DND-41 (cell line): Measurements from ENCODE around the gene SLC35B1.

ENCODE experiments used
- ATAC-seq: fragments of 200-7000 bp; cut with Tn5 transposase; 3 replicates; pipeline ENCODE4 v1.9.1; 2021; ENCODE audit warnings: low read depth; ENCODE audit not compliant: insufficient read depth
- DNase-seq: peaks from one replicate; pipeline ENCODE4 v3.0.0-alpha.2; 2020
- H2AFZ ChIP-seq: 2 replicates; pipeline ENCODE4 v1.6.0; 2012; ENCODE audit warnings: low read depth, low read length
- H3K27ac ChIP-seq: 2 replicates; pipeline ENCODE4 v1.5.1; 2012; ENCODE audit warnings: low read length, inconsistent platforms
- H3K27me3 ChIP-seq: fragments of 200-600 bp; sonication (generic); 2 replicates; pipeline ENCODE4 v1.6.0; 2012; ENCODE audit warnings: low read length, mild to moderate bottlenecking, inconsistent platforms; ENCODE audit not compliant: insufficient read depth, poor library complexity
- H3K36me3 ChIP-seq: 2 replicates; pipeline ENCODE4 v1.5.1; 2012; ENCODE audit warnings: low read length, inconsistent platforms; ENCODE audit not compliant: insufficient read depth
- H3K4me1 ChIP-seq: 2 replicates; pipeline ENCODE4 v1.5.1; 2012; ENCODE audit warnings: mild to moderate bottlenecking, low read length; ENCODE audit not compliant: insufficient read depth
- H3K4me2 ChIP-seq: 2 replicates; pipeline ENCODE4 v1.6.0; 2012; ENCODE audit warnings: mild to moderate bottlenecking, moderate library complexity, low read length, inconsistent platforms; ENCODE audit not compliant: insufficient read depth
- H3K4me3 ChIP-seq, 2 experiments: fragments of 200-600 bp in 1 of 2; shearing (Covaris generic) in 1 of 2; 2 replicates each; pipeline ENCODE4 v1.5.1; 2012 to 2016; ENCODE audit warnings: inconsistent platforms in 2 of 2, low read length in 2 of 2, mild to moderate bottlenecking in 2 of 2, low read depth in 1 of 2, moderate library complexity in 1 of 2
- H3K79me2 ChIP-seq: 2 replicates; pipeline ENCODE4 v1.6.0; 2012; ENCODE audit warnings: low read length, inconsistent platforms; ENCODE audit not compliant: insufficient read depth
- H3K9ac ChIP-seq: 2 replicates; pipeline ENCODE4 v1.6.0; 2012; ENCODE audit warnings: low read depth, mild to moderate bottlenecking, inconsistent platforms, low read length, moderate library complexity
- H3K9me3 ChIP-seq: 2 replicates; pipeline ENCODE4 v1.5.1; 2012; ENCODE audit warnings: low read length, moderate library complexity, mild to moderate bottlenecking, inconsistent platforms; ENCODE audit not compliant: insufficient read depth, severe bottlenecking
- H4K20me1 ChIP-seq: 2 replicates; pipeline ENCODE4 v1.6.0; 2012; ENCODE audit warnings: low read length; ENCODE audit not compliant: insufficient read depth
- CTCF ChIP-seq: IDR thresholded peaks from 2 replicates; pipeline ENCODE4 v1.5.1; 2012; ENCODE audit warnings: borderline replicate concordance, low read length, moderate library complexity, mild to moderate bottlenecking; ENCODE audit not compliant: poor library complexity, severe bottlenecking; ENCODE audit errors: extremely low read depth
- EZH2 ChIP-seq: IDR thresholded peaks from 3 replicates; pipeline ENCODE4 v1.6.1; 2012; ENCODE audit warnings: borderline replicate concordance, low read depth, mild to moderate bottlenecking, moderate library complexity, low read length, inconsistent platforms; ENCODE audit not compliant: severe bottlenecking

SLC35B1 gene

DNA sequence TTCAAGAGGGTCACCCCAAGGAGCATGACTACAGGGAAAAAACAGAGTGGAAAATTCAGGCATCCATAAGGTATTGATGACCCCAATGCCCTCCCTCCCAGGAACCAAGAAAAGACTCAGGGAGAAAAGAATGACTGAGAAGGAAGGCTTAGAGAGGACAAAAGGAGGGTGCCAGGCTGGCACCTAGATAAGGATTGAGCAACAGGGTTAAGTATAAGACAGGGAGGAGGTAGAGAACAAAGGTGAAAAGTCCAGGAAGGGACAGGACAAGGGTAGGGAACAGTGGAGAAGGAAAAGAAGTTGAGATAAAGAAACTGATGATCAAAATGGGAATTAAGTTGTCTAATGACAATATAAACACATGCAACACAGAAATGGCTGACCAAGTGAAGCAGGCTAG lies 2.5 kb downstream of the SLC35B1 start:
- ATAC-seq (no peak), DNase-seq (no peak)
- H3K36me3 ChIP-seq = peaks cover 58% of the 10 kb centered on the region
- peaks cover 38% of the 10 kb centered on the region for H3K4me1 ChIP-seq
- no peak overlapping the region for H2AFZ ChIP-seq
- no peaks in the 10 kb centered on the region for H3K9me3 ChIP-seq
- H3K9ac ChIP-seq = no peak overlapping the region
- H3K79me2 ChIP-seq = peaks cover 25% of the 10 kb centered on the region
- H4K20me1 ChIP-seq = no peaks in the 10 kb centered on the region
- H3K4me2 ChIP-seq = peak overlapping the region; percentile 37; the same call in 1 of the 2 replicates
- H3K27me3 ChIP-seq = no peaks in the 10 kb centered on the region
- no peak for TF ChIP-seq CTCF
- no peak for TF ChIP-seq EZH2
- H3K27ac ChIP-seq = no peak overlapping the region
- H3K4me3 ChIP-seq = no peak overlapping the region

- ATAC-seq = no peak
- Histone ChIP-seq H4K20me1 (no peaks in the 10 kb centered on the region), H3K79me2 (peaks cover 25% of the 10 kb centered on the region), H3K4me3 (no peak overlapping the region), H2AFZ (no peak overlapping the region), H3K36me3 (peaks cover 61% of the 10 kb centered on the region), H3K9ac (no peak overlapping the region), H3K9me3 (no peaks in the 10 kb centered on the region), H3K27ac (no peak overlapping the region), H3K4me1 (peaks cover 27% of the 10 kb centered on the region), H3K27me3 (no peaks in the 10 kb centered on the region), H3K4me2 (no peak overlapping the region)
- TF ChIP-seq EZH2 (no peak), CTCF (peak; percentile 65)
- DNase-seq = peak; percentile 24
These were observed 4.0 kb downstream of the SLC35B1 start for GRCh38 chr17:49703557-49704277.

DNA sequence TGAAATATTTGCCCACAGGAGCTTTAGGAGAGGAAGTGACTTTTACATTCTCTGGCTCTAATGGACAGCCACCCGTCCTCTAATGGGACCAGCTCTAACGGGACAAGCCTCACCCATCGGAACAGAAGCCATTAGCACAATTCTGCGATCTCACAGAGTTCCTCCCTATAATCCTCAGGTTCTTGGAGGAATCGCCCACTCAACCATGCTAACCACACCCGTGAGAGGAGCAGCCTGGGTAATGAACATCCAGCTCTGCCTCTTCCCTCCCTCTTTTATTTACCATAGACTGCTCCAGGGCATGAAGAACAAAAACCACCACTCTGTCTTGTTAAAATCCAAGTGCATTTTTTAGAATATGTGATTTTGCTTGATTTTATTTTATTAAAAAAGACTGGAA lies 6.8 kb downstream of the SLC35B1 start:
- no peaks in the 10 kb centered on the region for H4K20me1 ChIP-seq
- no peak overlapping the region for H3K27ac ChIP-seq
- H3K4me2 ChIP-seq = no peak overlapping the region
- H3K9me3 ChIP-seq = no peaks in the 10 kb centered on the region
- peaks cover 7% of the 10 kb centered on the region for H3K79me2 ChIP-seq
- TF ChIP-seq CTCF (no peak), EZH2 (no peak)
- H3K27me3 ChIP-seq = no peaks in the 10 kb centered on the region
- no peak overlapping the region for H3K4me3 ChIP-seq
- H3K4me1 ChIP-seq = peaks cover 9% of the 10 kb centered on the region; the same call in 1 of the 2 replicates
- DNase-seq = no peak
- no peak overlapping the region for H2AFZ ChIP-seq
- peaks cover 59% of the 10 kb centered on the region for H3K36me3 ChIP-seq
- ATAC-seq = no peak
- H3K9ac ChIP-seq = no peak overlapping the region
